ENCODE measurements around the gene PPP1R12B.
"Not testable (repeated sequence)": the region's sequence is repeated elsewhere in the genome, so short reads cannot be mapped to it uniquely, and the experiment has no call there.

GRCh38 chr1:202401771-202402170 is 53.3 kb downstream of the PPP1R12B start:
- TF ChIP-seq CTCF (IDR thresholded peaks at IDR 0.05): peak; percentile 12; the same call in 1 of the 2 replicates
- not testable (repeated sequence) for TF ChIP-seq REST (IDR thresholded peaks at IDR 0.05; ENCODE audit: insufficient read depth in 1 of 2, low read depth in 2 of 2, low read length in 1 of 2); POLR2AphosphoS5 (IDR thresholded peaks at IDR 0.05; ENCODE audit: low read depth, low read length); SIN3A (IDR thresholded peaks at IDR 0.05; ENCODE audit: borderline replicate concordance, insufficient read depth, low read depth, low read length); TCF7L2 (IDR thresholded peaks at IDR 0.05; ENCODE audit: low read depth, low read length)

All from Panc1 (cell line).